NCI-H2081 (cell line): ENCODE data around the gene INPP5A.
"Not testable (repeated sequence)": the region's sequence is repeated elsewhere in the genome, so short reads cannot be mapped to it uniquely, and the experiment has no call there.

ENCODE experiments used
- DNase-seq, 2 experiments: peaks; one replicate each; lab custom pipeline; 2025; lab: John Stamatoyannopoulos, UW

INPP5A gene

GRCh38 chr10:132765435-132765834 is 227.8 kb downstream of the INPP5A start:
- no peak for DNase-seq

GRCh38 chr10:132766291-132766690 is 228.7 kb downstream of the INPP5A start:
- no peak for DNase-seq

GRCh38 chr10:132768346-132769248 is 231.0 kb downstream of the INPP5A start:
- no peak for DNase-seq

GRCh38 chr10:132770061-132771021 is 232.8 kb downstream of the INPP5A start:
- no peak for DNase-seq

GRCh38 chr10:132772816-132773215 is 235.2 kb downstream of the INPP5A start:
- not testable (repeated sequence) for DNase-seq

GRCh38 chr10:132774181-132774901 is 236.8 kb downstream of the INPP5A start:
- DNase-seq, result no peak

- DNase-seq, result no peak
Observed at GRCh38 chr10:132774902-132775863, 237.6 kb downstream of the INPP5A start.

- DNase-seq, result no peak
Observed at GRCh38 chr10:132776186-132776585, 238.6 kb downstream of the INPP5A start.

GRCh38 chr10:132776821-132777220 is 239.2 kb downstream of the INPP5A start:
- DNase-seq, result no peak

- no peak for DNase-seq
Observed at GRCh38 chr10:132777441-132777840, 239.9 kb downstream of the INPP5A start.

GRCh38 chr10:132779549-132780294 is 242.1 kb downstream of the INPP5A start:
- DNase-seq, result no peak

GRCh38 chr10:132780356-132780755 is 242.8 kb downstream of the INPP5A start:
- DNase-seq, result no peak

- no peak for DNase-seq
Observed at GRCh38 chr10:132781556-132781955, 244.0 kb downstream of the INPP5A start.

GRCh38 chr10:132783165-132783939 is 245.8 kb downstream of the INPP5A start:
- DNase-seq, result no peak

- DNase-seq, result no peak
Observed at GRCh38 chr10:132783940-132784865, 246.6 kb downstream of the INPP5A start.

GRCh38 chr10:132784866-132785722 is 247.5 kb downstream of the INPP5A start:
- no peak for DNase-seq
